Thoracic aorta (tissue), 2 donors: Measurements from ENCODE around the gene UBE4B. TPM values are rescaled to one million over a fixed set of nuclear protein-coding genes. Genes with fewer than 3 reads are reported as not detected.

Experiments
- ATAC-seq: fragments of 150-250 bp; one replicate; pipeline ENCODE4 v1.8.0; 2017; ENCODE audit warnings: low read depth; ENCODE audit not compliant: insufficient number of reproducible peaks, low FRiP score
- DNase-seq: peaks from one replicate; pipeline ENCODE4 v3.0.0-alpha.2; 2020; ENCODE audit warnings: low spot score
- H3K27ac ChIP-seq, 2 donors: fragments of 200-600 bp; sonication (generic); 1 replicate in 1 of 2; 2 replicates in 1 of 2; pipeline ENCODE4 v1.5.1; 2016; ENCODE audit warnings: mild to moderate bottlenecking in 2 of 2, moderate library complexity in 2 of 2
- H3K27me3 ChIP-seq: fragments of 200-600 bp; sonication (generic); replicated peaks from 2 replicates; pipeline ENCODE4 v1.6.0; 2016; ENCODE audit warnings: mild to moderate bottlenecking; ENCODE audit not compliant: insufficient read depth
- H3K36me3 ChIP-seq: fragments of 200-600 bp; sonication (generic); one replicate; pipeline ENCODE4 v1.5.1; 2016
- H3K4me1 ChIP-seq, 2 donors: fragments of 200-600 bp; sonication (generic); 1 replicate in 1 of 2; 2 replicates in 1 of 2; pipeline versions ENCODE4 v1.5.1 to v1.6.0; 2016; ENCODE audit warnings: low read depth in 2 of 2, mild to moderate bottlenecking in 1 of 2; ENCODE audit not compliant: control insufficient read depth in 1 of 2
- H3K4me3 ChIP-seq: fragments of 200-600 bp; sonication (generic); 2 replicates; pipeline ENCODE4 v1.5.1; 2016; ENCODE audit warnings: mild to moderate bottlenecking
- H3K9me3 ChIP-seq: fragments of 200-600 bp; sonication (generic); 2 replicates; pipeline ENCODE4 v1.5.1; 2016
- CTCF ChIP-seq: fragments of 200-600 bp; sonication (generic); IDR thresholded peaks from one replicate; pipeline ENCODE4 v1.5.1; 2019; ENCODE audit warnings: antibody characterized with exemption
- total RNA-seq, 2 donors: library from RNA; depleted of rRNA; stranded (reverse); fragments of >200 nt; gene quantifications; one replicate each; pipeline versions ENCODE4 v1.1.0 to v1.2.3, GENCODE V29; 2016

The UBE4B gene
- total RNA-seq, 2 donors from 2014 or later: 55.0 to 89.2 TPM

DNA sequence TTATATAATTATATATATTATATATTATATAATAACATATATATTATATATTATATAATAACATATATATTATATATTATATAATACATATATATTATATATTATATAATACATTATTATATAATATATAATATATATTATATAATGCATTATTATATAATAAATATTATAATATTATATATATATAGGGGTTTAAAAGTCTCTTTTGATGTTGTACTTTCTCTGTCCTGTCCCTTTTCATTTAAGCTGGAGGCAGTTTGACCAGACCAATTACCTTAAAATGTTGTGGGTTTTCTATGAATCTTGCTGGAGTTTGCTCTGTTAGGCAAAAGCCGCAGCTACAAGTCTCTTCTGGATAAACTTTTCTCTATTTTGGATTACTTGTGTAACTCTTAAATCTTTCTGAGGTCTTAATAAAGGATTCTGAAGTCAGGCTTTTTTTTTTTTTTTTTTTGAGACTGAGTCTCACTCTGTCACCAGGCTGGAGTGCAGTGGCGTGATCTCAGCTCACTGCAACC is 155.4 kb downstream of the UBE4B start:
- no peak overlapping the region for H3K4me3 ChIP-seq
- H3K36me3 ChIP-seq: no peaks in the 10 kb centered on the region
- H3K27me3 ChIP-seq: no peaks in the 10 kb centered on the region
- H3K27ac ChIP-seq: no peak overlapping the region
- ATAC-seq (no peak), DNase-seq (no peak)
- TF ChIP-seq CTCF: no peak
- no peaks in the 10 kb centered on the region for H3K4me1 ChIP-seq
- H3K9me3 ChIP-seq: no peaks in the 10 kb centered on the region

- TF ChIP-seq CTCF: no peak
These were observed 156.9 kb downstream of the UBE4B start for GRCh38 chr1:10189659-10190058.

DNA sequence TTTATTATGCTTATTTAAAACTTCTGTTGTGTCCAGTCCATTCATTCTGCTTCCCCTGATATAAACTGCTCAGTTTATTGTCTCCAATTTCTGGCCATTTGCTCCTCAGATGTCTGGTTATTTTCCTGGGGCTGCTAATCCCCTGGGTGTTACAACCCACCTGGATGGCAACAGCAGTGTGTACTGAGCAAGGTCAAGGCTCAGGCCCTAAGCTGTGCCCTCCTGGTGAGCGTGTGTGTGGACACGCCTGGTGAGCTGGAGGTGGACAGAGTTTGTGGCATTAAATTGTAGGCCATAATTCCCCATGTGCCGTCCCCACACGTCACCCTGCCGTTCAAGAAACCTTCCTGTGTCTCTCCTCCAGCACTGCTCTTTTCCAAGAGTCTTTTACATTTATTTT is 159.5 kb downstream of the UBE4B start:
- H3K9me3 ChIP-seq: no peaks in the 10 kb centered on the region
- ATAC-seq (no peak), DNase-seq (no peak)
- no peak for TF ChIP-seq CTCF
- H3K27ac ChIP-seq: no peak overlapping the region
- H3K36me3 ChIP-seq: no peaks in the 10 kb centered on the region
- H3K4me1 ChIP-seq: no peaks in the 10 kb centered on the region
- no peaks in the 10 kb centered on the region for H3K27me3 ChIP-seq
- H3K4me3 ChIP-seq: no peak overlapping the region

More at GRCh38 chr1:10189659-10190058, 156.9 kb downstream of the UBE4B start:
- no peaks in the 10 kb centered on the region for H3K27me3 ChIP-seq
- H3K4me1 ChIP-seq: no peaks in the 10 kb centered on the region
- no peak overlapping the region for H3K4me3 ChIP-seq
- no peak for DNase-seq
- no peaks in the 10 kb centered on the region for H3K9me3 ChIP-seq
- no peaks in the 10 kb centered on the region for H3K36me3 ChIP-seq
- no peak for ATAC-seq
- H3K27ac ChIP-seq: no peak overlapping the region

- DNase-seq (no peak), ATAC-seq (no peak)
- Histone ChIP-seq H3K27ac (no peak overlapping the region), H3K4me3 (no peak overlapping the region), H3K9me3 (no peaks in the 10 kb centered on the region), H3K4me1 (no peaks in the 10 kb centered on the region), H3K36me3 (no peaks in the 10 kb centered on the region), H3K27me3 (no peaks in the 10 kb centered on the region)
- no peak for TF ChIP-seq CTCF
These were observed 160.5 kb downstream of the UBE4B start for GRCh38 chr1:10193288-10193687.

DNA sequence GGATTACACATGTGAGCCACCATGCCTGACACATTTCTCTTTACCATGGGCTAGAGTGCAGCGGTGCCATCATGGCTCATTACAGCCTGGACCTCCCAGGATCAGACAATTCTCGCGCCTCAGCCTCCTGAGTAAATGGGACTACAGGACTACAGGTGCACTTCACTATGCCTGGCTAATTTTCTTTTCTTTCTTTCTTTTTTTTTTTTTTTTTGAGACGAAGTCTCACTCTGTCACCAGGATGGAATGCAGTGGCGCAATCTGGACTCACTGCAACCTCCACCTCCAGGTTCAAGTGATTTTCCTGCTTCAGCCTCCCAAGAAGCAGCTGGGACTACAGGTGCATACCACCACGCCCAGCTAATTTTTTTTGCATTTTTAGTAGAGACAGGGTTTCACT is 162.8 kb downstream of the UBE4B start:
- no peak for TF ChIP-seq CTCF
- Histone ChIP-seq H3K4me1 (no peaks in the 10 kb centered on the region), H3K27ac (no peak overlapping the region), H3K9me3 (no peaks in the 10 kb centered on the region), H3K4me3 (no peak overlapping the region), H3K27me3 (no peaks in the 10 kb centered on the region), H3K36me3 (no peaks in the 10 kb centered on the region)
- DNase-seq (no peak), ATAC-seq (no peak)
